ENCODE measurements around the gene GEMIN8. TPM values are rescaled to one million over a fixed set of nuclear protein-coding genes. Genes with fewer than 3 reads are reported as not detected.

The GEMIN8 gene
- total RNA-seq, 4 donors from 2014 or later: 8.8 to 26.7 (median 21.1) TPM

- no peak for DNase-seq (ENCODE audit: low spot score)
- TF ChIP-seq, protein P1, sequence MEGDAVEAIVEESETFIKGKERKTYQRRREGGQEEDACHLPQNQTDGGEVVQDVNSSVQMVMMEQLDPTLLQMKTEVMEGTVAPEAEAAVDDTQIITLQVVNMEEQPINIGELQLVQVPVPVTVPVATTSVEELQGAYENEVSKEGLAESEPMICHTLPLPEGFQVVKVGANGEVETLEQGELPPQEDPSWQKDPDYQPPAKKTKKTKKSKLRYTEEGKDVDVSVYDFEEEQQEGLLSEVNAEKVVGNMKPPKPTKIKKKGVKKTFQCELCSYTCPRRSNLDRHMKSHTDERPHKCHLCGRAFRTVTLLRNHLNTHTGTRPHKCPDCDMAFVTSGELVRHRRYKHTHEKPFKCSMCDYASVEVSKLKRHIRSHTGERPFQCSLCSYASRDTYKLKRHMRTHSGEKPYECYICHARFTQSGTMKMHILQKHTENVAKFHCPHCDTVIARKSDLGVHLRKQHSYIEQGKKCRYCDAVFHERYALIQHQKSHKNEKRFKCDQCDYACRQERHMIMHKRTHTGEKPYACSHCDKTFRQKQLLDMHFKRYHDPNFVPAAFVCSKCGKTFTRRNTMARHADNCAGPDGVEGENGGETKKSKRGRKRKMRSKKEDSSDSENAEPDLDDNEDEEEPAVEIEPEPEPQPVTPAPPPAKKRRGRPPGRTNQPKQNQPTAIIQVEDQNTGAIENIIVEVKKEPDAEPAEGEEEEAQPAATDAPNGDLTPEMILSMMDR (IDR thresholded peaks at IDR 0.05): no peak
- no peak for ATAC-seq (ENCODE audit: low FRiP score)
Observed at GRCh38 chrX:14006540-14006939, 23.2 kb downstream of the GEMIN8 start.

DNA sequence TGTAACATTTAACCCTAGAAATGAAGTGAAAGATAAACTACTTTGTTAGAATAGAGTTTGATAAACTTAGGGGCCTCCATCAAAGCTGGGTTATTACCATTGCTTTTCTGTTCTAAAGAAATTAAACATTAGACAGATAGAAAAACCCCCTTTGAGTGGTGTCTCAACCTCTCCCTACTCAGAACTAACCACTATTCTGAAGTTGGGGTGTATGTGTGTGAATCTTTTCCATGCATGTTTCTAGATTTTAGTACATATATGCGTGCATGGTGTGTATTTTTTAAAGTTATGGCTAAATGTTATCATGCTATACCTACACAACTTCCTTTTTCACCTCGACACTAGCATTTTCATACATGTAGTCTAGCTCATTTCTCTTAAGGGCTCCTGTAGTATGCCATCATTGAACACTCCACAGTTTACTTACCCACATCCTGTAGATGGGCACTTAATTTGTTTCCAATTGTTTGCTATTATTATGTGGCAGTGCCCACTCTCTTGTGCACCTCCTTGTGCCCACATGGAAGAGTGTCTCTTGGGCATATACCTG, 25.7 kb downstream of the GEMIN8 start:
- TF ChIP-seq, protein P1 (IDR thresholded peaks at IDR 0.05): no peak
- ATAC-seq (ENCODE audit: low FRiP score) (no peak), DNase-seq (ENCODE audit: low spot score) (no peak)

GRCh38 chrX:14003028-14003427, 26.7 kb downstream of the GEMIN8 start:
- TF ChIP-seq, protein P1 (IDR thresholded peaks at IDR 0.05): no peak
- ATAC-seq (ENCODE audit: low FRiP score) (no peak), DNase-seq (ENCODE audit: low spot score) (no peak)

- DNase-seq (ENCODE audit: low spot score) (no peak), ATAC-seq (ENCODE audit: low FRiP score) (no peak)
- TF ChIP-seq, protein P1 (IDR thresholded peaks at IDR 0.05): no peak
Observed at GRCh38 chrX:13996650-13997049, 33.0 kb downstream of the GEMIN8 start.

DNA sequence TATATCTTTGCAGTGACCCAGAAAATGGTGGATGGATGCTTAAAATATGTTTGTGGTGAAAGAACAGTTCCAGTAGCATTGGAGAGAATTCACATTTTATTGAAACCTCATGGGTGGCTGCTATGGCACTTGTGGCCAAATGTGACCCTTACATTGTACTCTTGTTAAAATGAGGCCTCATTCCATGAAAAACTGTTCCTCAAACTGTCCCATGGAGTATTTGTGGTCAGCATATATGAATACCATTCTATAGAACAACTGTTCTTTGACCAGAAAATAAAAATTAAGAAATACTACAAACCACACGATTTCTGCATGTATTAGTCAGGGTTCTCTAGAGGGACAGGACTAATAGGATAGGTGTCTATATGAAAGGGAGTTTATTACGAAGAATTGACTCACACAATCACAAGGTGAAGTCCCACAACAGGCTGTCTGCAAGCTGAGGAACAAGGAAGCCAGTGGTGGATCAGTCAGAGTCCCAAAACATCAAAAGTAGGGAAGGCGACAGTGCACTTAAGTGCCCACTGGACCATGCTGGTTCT, 35.1 kb downstream of the GEMIN8 start:
- TF ChIP-seq, protein P1 (IDR thresholded peaks at IDR 0.05): no peak
- ATAC-seq (ENCODE audit: low FRiP score) (no peak), DNase-seq (ENCODE audit: low spot score) (no peak)

GRCh38 chrX:13994104-13994503, 35.6 kb downstream of the GEMIN8 start:
- TF ChIP-seq, protein P1 (IDR thresholded peaks at IDR 0.05): no peak
- no peak for ATAC-seq (ENCODE audit: low FRiP score)
- DNase-seq (ENCODE audit: low spot score): no peak

DNA sequence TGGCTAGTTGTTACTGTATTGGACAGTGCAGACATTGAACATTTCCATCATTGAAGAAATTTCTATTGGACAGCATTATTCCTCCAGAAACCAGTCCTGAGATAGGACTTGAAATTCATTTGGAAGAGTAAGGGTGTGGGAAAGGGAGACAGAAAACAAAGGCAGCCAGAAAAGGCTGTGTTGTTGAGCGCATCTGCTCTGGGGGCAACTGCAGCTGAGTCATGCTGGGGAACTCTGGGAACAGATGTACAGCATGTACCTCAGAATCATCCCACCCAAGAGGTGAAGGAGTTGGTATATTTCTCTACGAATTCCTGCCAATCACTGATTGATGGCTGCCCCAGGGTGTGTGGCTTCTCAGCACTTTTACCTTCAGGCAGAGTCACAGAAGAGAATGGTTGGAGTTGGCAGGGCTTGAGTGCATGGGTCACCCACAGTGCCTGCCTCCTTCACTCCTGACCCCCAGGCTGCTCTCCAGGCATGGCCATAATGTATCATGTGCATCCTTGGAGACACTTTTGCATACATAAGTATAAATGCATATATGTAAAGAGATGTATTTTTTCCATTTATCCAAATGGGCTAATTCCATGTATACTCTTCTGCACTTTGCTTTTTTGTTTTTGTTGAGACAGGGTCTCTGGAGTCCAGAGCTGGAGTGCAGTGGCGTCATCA, 39.4 kb downstream of the GEMIN8 start:
- TF ChIP-seq, protein P1 (IDR thresholded peaks at IDR 0.05): no peak
- no peak for DNase-seq (ENCODE audit: low spot score)
- ATAC-seq (ENCODE audit: low FRiP score): no peak

Measured in omental fat pad (tissue), 4 donors.